Prostate gland (tissue), 2 donors: ENCODE data around the gene LOXL4. TPM values are rescaled to one million over a fixed set of nuclear protein-coding genes. Genes with fewer than 3 reads are reported as not detected.
A peak's percentile ranks its signal among the peaks of the same experiment; 100 is the strongest.

Experiments
- DNase-seq: peaks from one replicate; pipeline ENCODE4 v3.0.0-alpha.2; 2019; ENCODE audit warnings: low spot score
- H3K27ac ChIP-seq, 2 donors: fragments of 200-600 bp; sonication (generic); 2 replicates each; pipeline ENCODE4 v1.5.1; 2017 to 2019
- H3K27me3 ChIP-seq: fragments of 200-600 bp; sonication (generic); replicated peaks from 2 replicates; pipeline ENCODE4 v1.5.1; 2019; ENCODE audit not compliant: insufficient read depth
- H3K36me3 ChIP-seq, 2 donors: fragments of 200-600 bp; sonication (generic); 1 replicate in 1 of 2; 2 replicates in 1 of 2; pipeline versions ENCODE4 v1.5.1 to v1.8.1; 2017 to 2019
- H3K4me1 ChIP-seq: fragments of 200-600 bp; sonication (generic); replicated peaks from 2 replicates; pipeline ENCODE4 v1.5.1; 2019
- H3K4me3 ChIP-seq, 2 donors: fragments of 200-600 bp; sonication (generic); 2 replicates each; pipeline ENCODE4 v1.5.1; 2017 to 2019
- H3K9me3 ChIP-seq: fragments of 200-600 bp; sonication (generic); 2 replicates; pipeline ENCODE4 v1.5.1; 2017
- CTCF ChIP-seq, 4 experiments: fragments of 200-600 bp in 2 of 4; fragments of 450-650 bp in 2 of 4; sonication (generic) in 2 of 4; IDR thresholded peaks; 1 replicate in 3 of 4; 2 replicates in 1 of 4; pipeline ENCODE4 v1.5.1; 2016 to 2019; ENCODE audit warnings: antibody characterized with exemption in 4 of 4, mild to moderate bottlenecking in 2 of 4, moderate library complexity in 2 of 4
- POLR2A ChIP-seq: fragments of 450-650 bp; IDR thresholded peaks from one replicate; pipeline ENCODE4 v1.6.1; 2016; ENCODE audit warnings: antibody characterized with exemption, mild to moderate bottlenecking
- POLR2AphosphoS5 ChIP-seq: sonication (generic); formaldehyde crosslinking; IDR thresholded peaks from one replicate; pipeline ENCODE4 v1.6.1; 2017; ENCODE audit warnings: antibody characterized with exemption
- WGBS: methylation state at CpG from one replicate; pipeline ENCODE4 v1.1.5; 2018; 5-methylcytosine and 5-hydroxymethylcytosine counted together
- intact Hi-C: fragments of 100-400 bp; cut with DNase I; formaldehyde crosslinking; loops from one replicate; pipeline ENCODE4 v1.14.2; 2022
- total RNA-seq, 2 donors: library from RNA; depleted of rRNA; stranded (reverse); fragments of >200 nt; gene quantifications; one replicate each; pipeline ENCODE4 v1.1.0, GENCODE V29; 2016

The LOXL4 gene
- total RNA-seq, 2 donors from 2014 or later: 7.4 to 26.8 TPM

GRCh38 chr10:98244141-98244540 is 23.9 kb downstream of the LOXL4 start:
- WGBS: 76% methylated on average over 5 of the region's 5 CpGs
- no peaks in the 10 kb centered on the region for H3K27me3 ChIP-seq
- no peaks in the 10 kb centered on the region for H3K4me1 ChIP-seq
- H3K4me3 ChIP-seq: no peak overlapping the region
- H3K27ac ChIP-seq: no peak overlapping the region
- H3K9me3 ChIP-seq: no peaks in the 10 kb centered on the region
- peaks cover 0 to 5% of the 10 kb centered on the region in 2 donors for H3K36me3 ChIP-seq
- DNase-seq: no peak
- intact Hi-C loops: loop anchor here (5.0 kb wide), 1 partner anchor 63 kb away; no protein-coding TSS in a partner anchor
- TF ChIP-seq CTCF (IDR thresholded peaks at IDR 0.05) (no peak), POLR2A (no peak), POLR2AphosphoS5 (no peak)

GRCh38 chr10:98242823-98243222 is 25.2 kb downstream of the LOXL4 start:
- no peak for TF ChIP-seq POLR2A
- peak in 2 of 4 experiments; percentile 41 to 58 for TF ChIP-seq CTCF (IDR thresholded peaks at IDR 0.05)
- Histone ChIP-seq H3K9me3 (no peaks in the 10 kb centered on the region), H3K36me3 (no peaks in the 10 kb centered on the region), H3K4me1 (no peaks in the 10 kb centered on the region), H3K27me3 (no peaks in the 10 kb centered on the region), H3K27ac (no peak overlapping the region), H3K4me3 (no peak overlapping the region)
- intact Hi-C loops: loop anchor here (5.0 kb wide), 1 partner anchor 64 kb away; no protein-coding TSS in a partner anchor
- 82% methylated on average over 1 of the region's 1 CpG for WGBS
- no peak for DNase-seq

- H3K4me3 ChIP-seq: no peak overlapping the region
- no peaks in the 10 kb centered on the region for H3K4me1 ChIP-seq
- H3K9me3 ChIP-seq: no peaks in the 10 kb centered on the region
- H3K36me3 ChIP-seq: no peaks in the 10 kb centered on the region
- no peak overlapping the region for H3K27ac ChIP-seq
- intact Hi-C loops: loop anchor here (5.0 kb wide), 1 partner anchor 67 kb away; no protein-coding TSS in a partner anchor
- no peak for TF ChIP-seq CTCF (IDR thresholded peaks at IDR 0.05)
- no peak for TF ChIP-seq POLR2A
- no peak for TF ChIP-seq POLR2AphosphoS5
- H3K27me3 ChIP-seq: no peaks in the 10 kb centered on the region
- DNase-seq: no peak
- WGBS: 92% methylated on average over 3 of the region's 3 CpGs
Observed at GRCh38 chr10:98240524-98240923, 27.5 kb downstream of the LOXL4 start.

GRCh38 chr10:98238391-98238790 is 29.6 kb downstream of the LOXL4 start:
- no peaks in the 10 kb centered on the region for H3K36me3 ChIP-seq
- H3K4me1 ChIP-seq: no peaks in the 10 kb centered on the region
- no peak for DNase-seq
- TF ChIP-seq POLR2AphosphoS5 (no peak), POLR2A (no peak), CTCF (IDR thresholded peaks at IDR 0.05) (no peak)
- H3K9me3 ChIP-seq: no peaks in the 10 kb centered on the region
- H3K27me3 ChIP-seq: no peaks in the 10 kb centered on the region
- no peak overlapping the region for H3K27ac ChIP-seq
- intact Hi-C loops: no loop called here
- no peak overlapping the region for H3K4me3 ChIP-seq
- WGBS: 94% methylated on average over 1 of the region's 1 CpG

GRCh38 chr10:98236862-98237261 is 31.1 kb downstream of the LOXL4 start:
- Histone ChIP-seq H3K9me3 (no peaks in the 10 kb centered on the region), H3K27me3 (no peaks in the 10 kb centered on the region), H3K4me1 (no peaks in the 10 kb centered on the region), H3K4me3 (no peak overlapping the region), H3K36me3 (no peaks in the 10 kb centered on the region), H3K27ac (no peak overlapping the region)
- intact Hi-C loops: no loop called here
- WGBS: 45% methylated on average over 5 of the region's 5 CpGs
- TF ChIP-seq CTCF (IDR thresholded peaks at IDR 0.05) (no peak), POLR2A (no peak), POLR2AphosphoS5 (no peak)
- DNase-seq: no peak
